ENCODE data around the gene C3orf22.
"Not testable (repeated sequence)": the region's sequence is repeated elsewhere in the genome, so short reads cannot be mapped to it uniquely, and the experiment has no call there.

Gene C3orf22

DNA sequence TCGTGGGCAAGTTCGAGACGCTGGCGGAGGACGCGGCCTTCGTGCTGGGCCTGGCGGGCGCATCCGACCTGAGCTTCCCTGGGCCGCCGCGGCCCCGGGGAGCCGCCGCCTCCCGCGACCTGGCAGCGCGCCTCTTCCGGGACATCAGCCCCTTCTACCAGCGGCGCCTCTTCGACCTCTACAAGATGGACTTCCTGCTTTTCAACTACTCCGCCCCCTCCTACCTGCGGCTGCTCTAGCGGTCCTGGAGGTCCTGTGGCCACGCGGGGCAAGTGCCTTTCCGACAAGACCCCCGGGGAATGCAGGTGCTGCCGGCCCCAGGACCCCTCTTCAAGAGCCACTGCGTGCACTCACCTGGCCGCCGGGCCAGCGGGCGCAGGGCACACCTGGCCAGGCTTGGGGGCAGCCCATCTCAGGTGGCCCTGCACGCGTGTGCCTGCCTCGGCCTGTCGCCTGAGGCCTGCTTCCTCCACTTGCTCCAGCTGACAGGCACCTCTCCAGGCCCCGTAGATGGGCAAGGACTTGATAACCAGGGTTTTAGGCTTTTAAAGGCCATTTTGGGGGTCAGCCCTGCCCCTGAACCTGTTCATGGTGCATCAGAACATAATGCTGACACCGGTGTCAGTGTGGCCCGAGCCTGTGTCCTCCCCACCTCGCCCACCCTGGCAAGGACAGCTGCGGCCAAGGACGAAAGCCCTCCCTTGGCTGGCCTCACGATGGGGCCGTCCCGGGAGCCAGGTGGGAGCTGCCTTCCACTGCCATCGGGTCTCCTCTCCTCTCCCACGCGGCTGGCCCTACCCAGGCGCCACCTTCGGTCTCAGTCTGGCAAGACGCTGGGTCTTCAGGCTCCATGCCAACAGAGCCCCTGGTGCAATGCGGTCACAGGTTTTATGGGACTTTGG, 16.1 kb downstream of the C3orf22 start:
- no peak for DNase-seq

DNA sequence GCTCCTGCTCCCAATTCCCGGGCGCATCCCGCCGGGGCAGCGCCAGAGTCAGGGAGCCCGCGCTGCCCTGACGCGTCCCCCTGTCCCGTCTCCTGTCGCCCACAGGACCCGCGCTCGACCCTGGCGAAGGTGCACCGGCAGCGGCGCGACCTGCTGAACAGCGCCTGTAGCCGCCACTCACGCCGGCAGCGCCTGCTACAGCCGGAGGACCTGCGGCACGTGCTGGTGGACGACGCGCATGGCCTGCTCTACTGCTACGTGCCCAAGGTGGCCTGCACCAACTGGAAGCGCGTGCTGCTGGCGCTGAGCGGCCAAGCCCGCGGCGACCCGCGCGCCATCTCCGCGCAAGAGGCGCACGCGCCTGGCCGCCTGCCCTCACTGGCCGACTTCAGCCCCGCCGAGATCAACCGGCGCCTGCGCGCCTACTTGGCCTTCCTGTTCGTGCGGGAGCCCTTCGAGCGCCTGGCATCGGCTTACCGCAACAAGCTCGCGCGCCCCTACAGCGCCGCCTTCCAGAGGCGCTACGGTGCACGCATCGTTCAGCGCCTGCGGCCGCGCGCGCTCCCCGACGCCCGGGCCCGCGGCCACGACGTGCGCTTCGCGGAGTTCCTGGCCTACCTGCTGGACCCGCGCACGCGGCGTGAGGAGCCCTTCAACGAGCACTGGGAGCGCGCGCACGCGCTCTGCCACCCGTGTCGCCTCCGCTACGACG, 16.9 kb downstream of the C3orf22 start:
- no peak for DNase-seq

DNA sequence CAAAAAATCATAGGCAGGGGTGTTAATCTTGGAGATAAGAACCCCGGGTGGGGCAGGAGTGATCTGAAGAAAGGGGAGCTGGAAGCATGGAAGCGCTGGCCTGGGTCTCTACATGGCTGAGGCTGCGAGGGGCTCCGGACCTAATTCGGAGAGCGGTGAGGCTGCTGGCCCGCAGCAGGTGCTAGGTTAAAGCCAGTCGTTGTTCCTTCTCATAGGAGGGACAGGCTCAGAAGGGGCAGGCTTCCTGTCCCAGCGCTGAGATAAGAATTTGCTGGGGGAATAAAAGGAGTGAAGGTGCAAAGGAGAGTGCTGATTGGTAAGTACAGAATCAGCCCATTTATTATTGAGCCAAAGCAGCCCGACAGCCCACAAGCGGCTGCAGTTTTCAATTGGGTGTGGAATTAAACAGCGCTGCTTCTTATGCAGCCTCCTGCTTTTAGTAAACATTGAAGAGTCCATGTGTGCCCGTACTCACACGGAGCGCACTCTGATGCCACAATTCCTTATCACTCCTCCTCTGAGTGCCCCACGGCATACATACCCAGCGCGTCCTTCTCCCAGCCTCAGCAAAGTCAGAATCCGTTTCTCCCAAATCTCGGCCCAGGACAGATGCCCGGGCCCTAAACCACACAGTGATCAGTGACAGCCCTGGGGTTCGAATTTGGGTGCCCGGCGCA, 17.6 kb downstream of the C3orf22 start:
- no peak for DNase-seq

DNA sequence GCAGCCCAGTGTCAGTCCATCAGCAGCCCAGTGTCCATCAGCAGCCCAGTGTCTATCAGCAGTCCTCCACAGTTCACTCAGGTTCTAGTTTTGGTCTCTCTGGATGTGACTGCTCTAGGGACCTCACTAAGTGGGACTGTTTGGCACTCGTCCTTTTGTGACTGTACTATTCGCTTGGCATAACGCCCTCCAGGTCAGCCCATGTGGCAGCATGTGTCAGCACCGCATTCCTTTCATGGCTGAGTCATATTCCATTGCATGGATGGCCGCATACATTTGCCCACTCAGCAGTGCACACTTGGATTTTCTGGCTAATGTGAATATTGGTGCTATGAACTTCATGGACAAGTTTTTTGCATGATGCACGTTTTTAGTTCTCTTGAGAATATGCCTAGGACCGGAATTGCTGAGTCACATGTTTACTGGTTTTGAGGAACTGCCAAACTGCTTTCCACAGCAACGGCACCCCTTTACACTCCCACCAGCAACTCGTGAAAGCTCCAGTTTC, 18.3 kb downstream of the C3orf22 start:
- DNase-seq: peak; percentile 70 to 75

DNA sequence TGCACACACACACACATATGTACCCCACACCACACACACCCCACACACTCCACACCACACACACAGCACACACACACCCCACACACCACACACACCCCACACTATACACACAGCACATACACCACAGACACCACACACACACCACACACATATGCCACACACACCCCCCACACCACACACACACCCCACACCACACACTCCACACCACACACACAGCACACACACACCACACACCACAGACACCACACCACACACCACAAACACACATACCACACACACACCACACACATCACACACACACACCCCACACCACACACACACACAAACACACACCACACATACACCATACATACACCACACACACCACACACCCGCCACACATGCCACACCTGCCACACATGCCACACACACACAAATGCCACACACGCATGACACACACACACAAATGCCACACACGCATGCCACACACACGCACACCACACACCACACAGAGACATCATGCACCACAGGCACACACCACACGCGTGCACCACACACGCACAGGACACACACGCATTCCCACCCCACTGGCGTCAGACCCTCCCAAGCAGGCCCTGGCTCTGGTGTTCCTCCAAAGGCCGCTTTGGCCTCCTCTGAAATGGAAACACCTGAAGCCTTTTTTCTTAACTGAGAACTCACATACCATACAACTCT, 19.0 kb downstream of the C3orf22 start:
- DNase-seq: no peak

DNA sequence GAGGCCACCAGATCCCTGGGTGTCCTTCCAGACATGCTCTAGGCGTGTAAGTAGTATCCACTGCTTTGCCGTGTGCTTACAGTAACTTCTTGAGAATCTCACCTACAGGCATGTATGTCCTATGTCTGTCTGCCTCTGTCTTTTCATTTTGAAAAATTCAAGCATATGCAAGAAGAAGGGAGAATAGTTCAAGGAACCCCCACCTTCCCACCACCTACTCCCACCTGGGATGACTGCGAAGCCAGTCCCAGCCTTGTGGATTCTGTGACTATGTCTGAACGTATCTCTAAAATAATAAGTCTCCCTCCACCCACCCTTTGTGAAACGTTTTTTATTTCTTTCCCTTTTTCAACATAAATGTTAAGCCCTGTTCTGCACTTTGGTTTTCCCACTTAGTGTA, 19.8 kb downstream of the C3orf22 start:
- no peak for DNase-seq

DNA sequence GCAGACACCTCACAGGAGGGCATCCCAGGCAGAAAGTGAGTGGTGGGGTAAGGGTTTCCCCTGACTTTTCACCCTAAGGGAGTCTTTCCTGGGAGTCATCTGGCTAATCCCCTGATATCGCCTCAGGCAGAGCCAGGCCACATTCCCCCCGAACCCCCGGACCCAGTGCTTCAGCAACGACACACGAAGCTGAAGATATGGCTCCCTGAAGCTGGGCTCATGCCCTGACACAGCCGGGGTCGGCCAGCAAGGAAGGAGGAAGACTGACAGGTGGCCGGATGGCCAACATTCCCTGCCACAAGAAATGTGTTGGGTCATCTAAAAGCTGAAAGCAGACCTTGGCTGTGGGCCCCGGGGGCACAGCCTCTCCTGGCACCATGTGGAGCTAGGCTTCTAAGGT, 20.4 kb downstream of the C3orf22 start:
- no peak for DNase-seq

DNA sequence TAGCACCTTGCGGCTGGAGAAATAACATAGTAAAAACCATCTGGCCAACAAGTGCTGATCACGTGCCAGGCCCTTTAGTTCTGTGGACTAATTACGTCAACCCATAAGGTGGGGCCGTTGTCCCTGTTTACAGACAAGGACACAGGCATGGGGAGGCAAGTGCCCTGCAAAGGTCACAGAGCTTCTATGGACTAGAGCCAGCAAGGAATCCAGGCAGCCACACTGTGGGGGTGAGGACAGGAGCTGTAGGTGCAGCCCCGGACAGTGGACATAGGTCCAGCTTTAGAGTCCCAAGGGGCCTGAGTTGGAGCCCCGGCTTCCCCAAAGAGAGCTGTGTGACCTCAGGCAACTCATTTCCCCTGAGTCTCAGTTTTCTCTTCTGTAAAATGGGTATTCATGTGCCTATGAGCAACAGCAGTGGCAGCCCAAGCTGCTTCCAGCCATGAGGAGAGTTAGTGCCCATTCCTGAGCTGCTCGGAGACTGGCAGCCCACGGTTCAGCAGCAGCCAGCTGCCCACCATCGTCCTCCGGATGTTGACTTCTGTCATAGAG, 20.9 kb downstream of the C3orf22 start:
- no peak for DNase-seq

DNA sequence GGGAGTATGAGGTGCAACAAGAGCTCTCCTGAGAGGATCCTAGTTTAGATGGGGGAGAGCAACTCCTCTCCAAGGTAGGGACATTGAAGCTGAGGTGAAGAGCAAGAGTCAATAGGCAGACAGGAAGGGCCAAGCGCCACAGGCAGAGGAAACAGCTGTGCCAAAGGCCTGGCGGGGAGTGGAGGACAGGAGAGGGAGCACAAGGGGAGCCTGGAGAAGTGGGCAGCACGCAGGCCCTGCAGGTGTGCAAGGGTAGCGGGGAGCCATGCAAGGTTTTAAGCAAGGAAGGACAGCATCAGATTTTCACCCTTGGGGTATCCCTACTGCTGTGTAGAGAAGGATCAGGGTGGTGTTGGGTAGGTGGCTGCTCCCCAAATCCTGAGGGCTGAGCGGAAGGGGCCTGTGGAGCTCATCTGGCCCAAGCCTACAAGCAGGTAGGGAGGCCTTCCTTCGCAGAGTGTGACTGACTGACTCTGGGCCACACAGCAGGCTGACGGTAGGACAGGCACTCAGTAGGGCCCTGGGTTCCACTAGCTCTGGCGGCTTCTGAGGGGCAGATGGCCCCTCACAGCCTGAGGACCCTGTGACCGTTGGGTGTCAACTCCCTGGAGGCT, 21.5 kb downstream of the C3orf22 start:
- no peak for DNase-seq

DNA sequence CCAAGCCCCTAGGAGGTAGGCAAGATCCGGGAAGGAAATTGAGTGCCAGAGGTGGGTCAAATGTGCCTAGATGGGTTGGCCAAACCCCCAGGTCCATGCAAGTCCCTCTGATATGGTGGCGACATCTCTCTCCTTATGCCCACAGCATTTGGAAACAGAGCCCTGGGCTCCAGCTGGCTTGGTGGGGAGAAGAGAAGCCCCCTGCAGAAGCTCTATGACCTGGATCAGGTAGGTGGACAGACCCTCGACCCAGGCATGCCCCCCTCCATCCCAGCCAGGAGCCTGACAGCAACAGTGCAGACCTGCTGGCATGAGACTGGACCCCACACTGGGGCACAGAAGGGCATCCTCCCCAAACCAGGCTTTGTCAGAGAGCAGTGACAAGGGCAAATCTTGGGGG, 22.6 kb downstream of the C3orf22 start:
- no peak for DNase-seq

DNA sequence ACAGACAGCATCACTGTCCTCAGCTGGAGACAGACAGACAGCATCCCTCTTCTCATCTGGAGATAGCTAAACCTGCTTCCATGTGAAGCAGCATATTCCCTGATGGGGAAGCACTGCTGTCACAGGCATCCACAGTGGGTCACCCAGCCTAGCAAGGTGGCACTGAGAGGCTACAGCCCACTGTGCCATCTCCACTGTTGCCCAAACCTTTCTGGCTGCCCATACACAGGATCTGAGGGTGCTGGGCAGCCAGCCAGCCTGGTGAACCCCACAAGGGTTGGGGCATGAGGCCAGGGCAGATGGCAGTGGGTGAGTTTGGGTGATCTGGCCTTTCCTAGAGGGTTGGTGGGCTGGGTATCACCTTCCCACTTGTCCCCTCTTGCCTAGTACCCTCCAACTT, 23.1 kb downstream of the C3orf22 start:
- no peak for DNase-seq

DNA sequence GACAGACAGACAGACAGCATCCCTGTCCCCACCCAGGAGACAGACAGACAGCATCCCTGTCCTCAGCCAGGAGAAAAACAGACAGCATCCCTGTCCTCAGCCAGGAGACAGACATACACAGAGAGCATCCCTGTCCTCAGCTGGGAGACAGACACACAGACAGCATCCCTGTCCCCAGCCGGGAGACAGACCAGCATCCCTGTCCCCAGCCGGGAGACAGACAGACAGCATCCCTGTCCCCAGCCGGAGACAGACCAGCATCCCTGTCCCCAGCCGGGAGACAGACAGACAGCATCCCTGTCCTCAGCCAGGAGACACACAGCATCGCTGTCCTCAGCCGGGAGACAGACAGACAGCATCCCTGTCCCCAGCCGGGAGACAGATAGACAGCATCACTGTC, 24.0 kb downstream of the C3orf22 start:
- not testable (repeated sequence) for DNase-seq

DNA sequence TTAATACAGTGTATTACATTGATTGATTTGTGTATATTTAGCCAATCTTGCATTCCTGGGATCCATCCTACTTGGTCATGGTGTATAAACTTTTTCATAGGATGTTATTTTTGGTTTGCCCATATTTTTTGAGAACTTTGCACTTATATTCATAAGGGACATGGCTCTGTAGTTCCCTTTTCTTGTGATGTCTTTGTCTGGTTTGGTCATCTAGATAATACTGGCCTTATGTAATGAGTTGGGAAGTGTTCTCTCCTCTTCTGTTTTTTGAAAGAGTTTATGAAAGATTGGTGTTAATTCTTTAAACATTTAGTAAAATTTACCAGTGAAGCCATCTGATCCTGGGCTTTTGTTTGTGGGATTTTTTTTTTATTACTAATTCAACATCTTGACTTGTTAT, 25.2 kb downstream of the C3orf22 start:
- DNase-seq: peak in 1 of 2 donors; percentile 54

DNA sequence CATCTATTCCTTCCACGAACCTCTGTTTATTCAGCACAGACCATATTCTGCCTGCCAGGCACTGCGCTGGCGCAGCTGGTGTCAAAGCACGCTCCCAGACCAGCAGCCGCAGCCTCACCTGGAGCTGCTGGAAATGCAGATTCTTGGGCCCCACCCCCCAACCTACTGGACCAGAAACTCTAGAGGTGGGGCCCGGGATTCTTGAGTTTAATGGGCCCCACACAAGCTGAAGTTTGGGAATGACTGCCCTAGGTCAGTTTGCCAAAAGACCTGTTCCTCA, 27.7 kb downstream of the C3orf22 start:
- DNase-seq: no peak

DNA sequence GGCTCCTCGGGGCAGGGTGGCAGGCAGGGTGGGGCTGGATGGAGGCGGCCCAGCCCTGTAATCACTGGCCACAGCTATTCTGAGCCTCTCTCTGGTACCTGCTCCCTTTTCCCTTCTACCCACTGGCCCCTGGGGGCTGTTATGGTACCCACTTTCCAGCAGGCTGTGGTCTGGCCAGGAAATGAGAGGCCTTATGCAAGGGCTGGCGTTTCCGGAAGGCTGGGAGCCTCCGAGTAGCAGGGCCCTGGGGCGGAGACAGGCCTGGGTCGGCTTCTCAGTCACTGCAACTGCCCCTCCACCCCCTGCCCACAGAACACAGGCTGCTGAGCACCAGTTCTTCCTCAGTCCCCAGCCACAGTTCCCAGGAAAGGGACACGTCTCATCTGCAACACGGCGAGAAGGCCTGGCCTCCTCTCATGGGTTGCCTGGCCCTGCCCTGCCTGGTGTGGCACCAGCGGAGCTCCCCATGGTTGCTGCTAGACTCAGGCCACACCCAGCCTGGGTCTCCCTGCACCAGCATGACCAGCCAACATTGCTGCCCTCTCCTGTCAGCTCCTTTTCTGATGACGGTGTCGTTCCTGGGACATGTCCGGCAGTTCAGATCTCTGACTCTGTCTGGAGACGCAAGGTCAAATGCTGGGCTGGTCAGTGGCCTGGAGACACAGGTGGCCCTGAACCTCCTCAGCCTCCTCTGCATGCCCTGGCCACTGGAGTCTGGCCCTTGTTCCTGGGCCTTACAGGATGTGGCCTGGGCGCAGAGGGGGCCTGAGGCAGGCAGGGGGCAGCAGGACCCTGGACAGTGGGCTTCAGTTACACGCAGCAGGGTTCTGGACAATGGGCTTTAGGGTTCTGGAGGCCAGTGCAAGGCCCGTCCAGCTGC, 28.3 kb downstream of the C3orf22 start:
- peak; percentile 22 to 37 for DNase-seq

DNA sequence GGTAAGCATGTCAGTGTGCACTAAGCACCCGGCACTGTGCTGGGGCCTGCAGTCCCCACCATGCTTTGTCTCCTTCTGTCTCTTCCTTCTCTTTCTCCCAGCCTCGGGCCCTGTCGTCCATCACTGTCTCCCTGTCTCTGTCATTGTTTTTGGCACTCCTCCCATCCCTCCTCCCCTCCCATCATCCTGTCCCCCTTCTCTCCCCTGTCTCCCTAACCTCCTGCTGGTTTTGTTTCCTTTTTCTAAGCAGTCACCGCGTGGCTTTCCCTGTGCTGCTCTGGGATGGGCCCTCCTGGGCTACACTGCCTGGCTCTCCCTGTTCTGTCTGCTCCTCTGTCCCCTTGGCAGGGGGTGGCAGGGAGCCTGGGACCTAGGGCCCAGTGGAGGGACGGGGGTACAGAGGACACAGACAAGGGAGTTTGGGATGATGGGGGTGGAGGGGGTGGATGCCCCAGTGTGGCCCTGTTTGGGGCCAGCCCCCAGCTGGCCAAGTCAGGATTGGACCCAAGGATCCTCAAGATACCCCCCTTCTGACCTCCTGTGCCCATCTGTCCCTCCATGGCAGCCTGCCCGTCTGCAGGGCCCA, 29.1 kb downstream of the C3orf22 start:
- DNase-seq: no peak

DNA sequence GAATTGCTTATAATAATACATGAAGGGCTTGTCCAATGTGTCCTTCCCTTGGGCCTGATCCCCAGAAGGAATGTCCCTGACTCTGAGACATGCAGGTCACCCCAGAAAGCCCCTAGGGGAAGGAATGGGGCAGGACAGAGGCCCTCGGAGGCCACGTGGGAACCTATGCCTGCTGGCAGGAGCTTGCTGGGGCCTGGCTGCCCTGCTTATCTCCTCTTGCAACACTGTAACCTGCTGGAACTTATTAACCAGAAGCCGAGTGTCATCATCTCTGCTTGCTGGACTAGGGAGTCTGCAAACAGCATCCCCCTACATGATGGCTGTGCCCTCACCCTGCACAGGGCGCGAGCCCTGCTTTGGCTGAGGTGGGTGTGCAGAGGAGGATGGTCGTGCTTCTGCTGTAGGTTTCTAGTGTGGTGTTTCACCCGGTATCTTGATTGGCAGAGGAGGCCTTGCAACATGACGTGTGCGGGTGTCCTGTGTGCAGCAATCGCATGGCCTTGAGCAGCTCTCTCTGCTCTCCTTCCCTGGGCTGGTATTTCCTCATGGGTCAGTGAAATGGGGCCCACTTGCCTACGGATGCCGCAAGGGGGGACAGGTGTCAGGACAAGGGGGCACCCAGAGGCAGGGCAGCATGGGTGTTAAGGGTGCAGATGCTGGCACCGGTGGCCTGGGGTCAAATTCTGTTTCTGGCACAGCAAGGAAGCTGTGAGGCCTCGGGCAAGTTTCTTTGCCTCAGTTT, 29.8 kb downstream of the C3orf22 start:
- peak; percentile 20 to 42 for DNase-seq

DNA sequence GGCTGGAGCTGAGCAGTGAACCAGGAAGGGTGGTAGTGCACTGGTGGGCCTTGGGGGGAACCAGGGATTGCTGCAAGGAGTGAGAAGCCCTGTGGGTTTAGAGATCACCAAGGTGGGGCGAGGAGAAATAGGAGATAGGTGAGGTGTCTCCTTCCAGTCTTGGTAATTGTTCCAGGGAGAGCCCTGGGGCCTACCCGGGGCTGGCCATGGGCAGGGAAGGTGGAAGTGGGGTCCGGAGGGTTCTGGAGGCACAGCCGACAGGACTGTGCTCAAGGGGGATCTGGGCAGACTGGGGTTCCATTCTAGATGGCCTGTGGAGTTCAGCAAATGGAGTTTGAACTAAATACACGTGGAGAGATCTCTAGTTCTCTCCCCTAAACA, 30.3 kb downstream of the C3orf22 start:
- no peak for DNase-seq

DNA sequence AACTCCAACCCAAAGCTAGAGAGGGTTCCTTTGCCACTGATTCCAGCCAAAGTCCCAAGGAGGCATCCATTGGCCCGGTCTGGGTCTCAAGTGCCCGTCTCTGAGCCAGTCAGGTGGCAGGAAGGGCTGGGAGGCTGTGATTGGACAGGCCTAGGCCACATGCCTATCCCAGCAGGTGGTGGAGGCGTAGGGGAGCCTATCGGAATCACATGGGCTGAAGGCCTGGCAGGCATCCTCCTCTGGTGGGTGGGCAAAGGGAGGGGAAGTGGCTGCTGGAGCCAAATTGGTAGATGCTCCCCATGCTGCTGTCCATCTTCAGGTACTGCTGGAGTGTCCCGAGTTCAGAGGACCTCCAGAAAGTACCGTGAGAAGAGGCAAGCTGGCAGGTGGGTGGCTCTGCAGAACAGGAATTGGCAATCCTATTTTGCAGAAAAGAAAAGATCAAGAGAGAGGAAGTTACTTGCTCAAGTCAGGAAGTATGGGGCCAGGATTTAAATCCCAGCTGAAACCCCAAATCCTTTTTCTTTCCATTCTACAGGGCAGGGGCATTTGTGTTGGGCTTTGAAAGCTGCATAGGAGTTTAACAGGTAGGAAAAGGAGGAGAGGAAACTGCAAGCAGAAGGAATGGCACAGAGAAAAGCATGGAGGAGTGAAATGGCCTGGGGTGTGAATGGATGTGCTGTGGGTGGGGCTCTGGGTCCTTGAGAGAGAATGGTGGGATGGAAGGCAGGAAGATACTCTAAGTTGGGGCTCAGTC, 31.1 kb downstream of the C3orf22 start:
- DNase-seq: peak in 1 of 2 donors; percentile 57
